ENCODE data around the gene TMEM132D.

The TMEM132D gene

DNA sequence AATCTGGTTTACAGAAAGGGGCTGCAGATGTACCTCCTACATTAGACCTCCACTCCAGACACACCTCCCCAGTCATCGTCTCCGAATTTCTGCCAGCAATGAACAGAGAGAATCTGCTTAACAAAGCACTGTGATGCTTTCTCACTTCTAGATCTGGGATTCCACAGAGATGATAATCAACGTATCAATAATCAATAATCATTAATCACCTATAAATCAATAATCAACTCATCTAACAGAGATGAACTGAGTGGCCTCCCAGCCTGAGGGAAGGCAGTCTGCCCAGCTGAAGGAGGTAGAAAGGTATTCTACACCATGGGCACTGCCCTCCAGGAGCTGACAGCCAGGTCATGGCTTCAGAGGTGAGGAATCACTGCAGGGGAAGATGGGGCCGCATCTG, 183.2 kb downstream of the TMEM132D start:
- DNase-seq, result no peak

DNA sequence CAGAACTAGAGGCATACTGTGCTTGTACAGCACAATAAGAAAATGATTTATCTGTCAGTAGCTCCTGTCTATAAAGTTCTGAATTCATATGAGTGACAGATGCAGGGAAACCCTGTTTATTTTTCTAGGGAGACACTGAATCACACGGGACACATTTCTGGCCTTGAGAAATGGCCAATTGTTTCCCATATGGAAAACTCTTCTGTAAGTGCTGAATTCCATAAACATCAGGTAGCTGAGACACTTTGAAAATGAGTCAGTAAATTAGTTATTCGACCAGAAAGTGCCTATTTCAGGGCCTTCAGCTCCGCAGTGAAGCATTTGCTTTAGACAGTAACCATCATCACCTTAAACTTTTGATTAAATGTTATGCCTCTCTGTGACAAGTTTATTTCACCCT, 184.4 kb downstream of the TMEM132D start:
- no peak for DNase-seq

DNA sequence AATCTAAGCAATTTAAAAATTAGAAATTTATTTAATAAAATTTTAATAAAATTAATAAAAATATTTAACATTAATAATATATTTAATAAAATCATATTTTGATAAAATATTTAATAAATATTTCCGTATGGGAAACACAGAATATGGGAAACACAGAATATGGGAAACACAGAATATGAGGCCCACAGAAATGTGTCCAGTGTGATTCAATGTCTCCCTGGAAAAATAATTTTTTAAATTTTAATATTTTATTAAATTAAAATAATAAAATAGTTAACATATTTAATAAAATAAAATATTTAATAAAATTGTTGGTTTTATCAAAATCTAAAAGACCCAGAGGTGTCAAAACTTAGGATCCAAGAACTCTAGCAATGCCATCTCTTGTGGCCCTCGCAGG, 186.4 kb downstream of the TMEM132D start:
- DNase-seq, result no peak

DNA sequence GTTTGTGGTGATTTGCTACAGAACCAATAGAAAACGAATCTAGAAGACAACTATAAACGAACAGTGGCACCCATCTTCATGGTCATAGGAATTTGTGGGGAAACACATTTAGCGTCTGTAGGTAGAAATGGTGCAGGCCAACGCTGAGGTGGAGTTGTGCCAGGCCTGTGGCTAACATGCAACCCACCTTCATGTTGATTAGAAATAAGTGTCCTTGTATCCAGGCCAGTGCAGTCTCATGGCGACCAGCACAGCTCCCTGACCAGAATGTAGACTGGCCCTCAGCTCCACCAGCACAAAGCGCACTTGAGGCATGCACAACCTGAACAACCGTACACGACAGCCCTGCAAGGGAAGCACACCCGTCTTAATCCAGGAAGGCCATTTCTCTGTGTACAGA, 187.0 kb downstream of the TMEM132D start:
- no peak for DNase-seq

DNA sequence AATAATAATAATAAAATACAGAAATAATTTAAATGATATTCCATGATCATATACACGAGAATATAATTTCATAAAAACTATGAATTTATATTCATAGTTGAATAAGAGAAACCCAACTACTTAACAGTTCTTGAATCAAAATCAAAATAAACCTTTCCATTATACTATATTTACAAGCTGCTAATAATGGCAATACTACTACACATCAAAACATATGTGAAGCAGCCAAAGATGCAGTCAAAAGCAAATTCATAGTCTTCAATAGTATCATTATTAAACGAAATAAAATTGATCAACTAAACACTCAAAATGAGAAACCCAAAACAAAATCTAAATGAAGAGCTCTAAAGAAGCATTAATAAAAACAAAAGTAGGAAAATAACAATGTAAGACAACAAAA, 197.1 kb downstream of the TMEM132D start:
- no peak for DNase-seq

DNA sequence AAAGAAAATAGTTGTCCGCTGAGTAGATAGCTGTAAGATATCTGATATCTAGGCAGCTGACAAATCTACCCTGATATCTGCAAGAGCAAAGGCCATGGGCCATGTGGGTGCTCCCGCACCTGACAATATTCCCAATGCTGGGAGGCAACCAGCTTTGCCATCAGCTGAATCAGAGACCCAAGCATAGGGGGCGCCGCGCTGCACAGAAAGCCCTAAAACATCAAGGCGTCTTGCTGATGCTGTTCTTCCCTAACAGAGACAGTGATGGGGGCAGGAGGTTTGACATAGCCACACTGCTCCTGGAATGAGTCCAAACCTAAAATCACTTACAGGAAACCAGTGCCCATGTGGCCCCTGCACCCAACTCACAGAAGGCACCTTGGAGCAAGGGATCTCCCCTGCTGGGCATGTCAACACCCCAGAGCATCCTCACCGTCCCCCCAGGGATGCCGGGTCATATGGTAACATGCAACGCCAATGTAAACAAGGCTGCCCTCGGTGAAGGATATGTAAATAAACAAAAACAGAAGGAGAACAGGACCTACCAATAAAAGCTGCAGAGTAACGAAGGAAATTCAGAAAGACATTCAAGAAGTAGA, 199.5 kb downstream of the TMEM132D start:
- no peak for DNase-seq

DNA sequence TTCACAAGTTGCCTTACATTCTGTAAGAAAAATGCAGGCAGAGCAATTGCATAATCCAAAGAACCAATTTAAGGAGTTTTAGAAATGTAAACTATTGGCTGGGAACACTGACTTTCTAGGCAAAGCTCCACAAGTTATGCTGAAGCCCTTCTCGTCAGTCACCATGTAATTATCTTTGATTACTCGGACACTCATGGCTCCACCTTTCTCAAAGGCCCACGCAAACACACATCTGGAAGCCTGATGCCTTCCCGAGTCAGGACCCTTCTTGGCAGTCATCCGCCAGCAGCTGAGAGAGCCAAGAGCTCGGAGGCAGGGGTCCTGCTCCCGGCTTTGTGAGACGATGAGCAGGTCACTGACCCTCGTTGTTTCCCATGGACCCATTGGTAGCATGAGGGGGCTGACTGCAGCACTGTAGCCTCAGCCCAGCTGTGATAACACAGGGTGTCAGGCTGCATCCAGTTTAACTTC, 202.2 kb downstream of the TMEM132D start:
- DNase-seq, result peak; percentile 46

DNA sequence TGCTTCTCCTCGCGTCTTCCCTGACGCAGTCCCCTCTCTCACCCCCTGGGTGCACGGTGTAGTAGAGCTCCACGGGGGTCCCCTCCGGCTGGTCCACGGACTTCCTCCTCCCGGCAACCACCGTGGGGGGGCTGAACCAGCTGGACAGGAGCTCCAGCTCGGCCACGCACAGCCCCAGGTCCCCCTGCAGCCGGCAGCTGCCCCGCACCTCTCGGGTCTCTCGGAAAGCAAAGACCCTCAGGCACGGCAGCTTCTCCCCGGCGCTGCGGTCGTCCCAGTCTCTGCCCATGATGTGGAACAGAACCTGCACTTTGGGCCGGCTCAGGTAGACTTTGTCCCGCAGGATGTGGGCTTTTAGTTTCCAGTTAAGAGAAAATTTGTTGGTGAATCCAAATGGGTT, 203.8 kb downstream of the TMEM132D start:
- DNase-seq, result peak; percentile 47

DNA sequence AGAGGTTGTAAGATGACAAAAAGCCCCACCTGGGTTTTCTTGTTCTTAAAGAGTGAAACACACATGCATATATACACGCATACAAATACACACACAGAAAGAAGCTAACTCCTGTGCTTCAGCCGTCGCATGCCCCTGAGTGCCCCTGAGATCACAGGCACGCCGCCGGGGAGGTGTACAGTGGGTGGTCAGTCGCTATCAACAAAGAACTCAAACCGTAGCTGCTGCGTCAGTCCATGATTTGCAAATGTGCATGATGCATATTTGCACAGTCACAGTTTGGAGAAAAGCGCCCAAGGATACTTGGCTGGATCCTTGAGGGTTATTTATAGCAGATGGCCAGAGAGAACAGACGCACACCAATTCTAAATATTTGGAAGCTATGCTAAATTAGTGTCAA, 206.9 kb downstream of the TMEM132D start:
- peak; percentile 36 for DNase-seq

DNA sequence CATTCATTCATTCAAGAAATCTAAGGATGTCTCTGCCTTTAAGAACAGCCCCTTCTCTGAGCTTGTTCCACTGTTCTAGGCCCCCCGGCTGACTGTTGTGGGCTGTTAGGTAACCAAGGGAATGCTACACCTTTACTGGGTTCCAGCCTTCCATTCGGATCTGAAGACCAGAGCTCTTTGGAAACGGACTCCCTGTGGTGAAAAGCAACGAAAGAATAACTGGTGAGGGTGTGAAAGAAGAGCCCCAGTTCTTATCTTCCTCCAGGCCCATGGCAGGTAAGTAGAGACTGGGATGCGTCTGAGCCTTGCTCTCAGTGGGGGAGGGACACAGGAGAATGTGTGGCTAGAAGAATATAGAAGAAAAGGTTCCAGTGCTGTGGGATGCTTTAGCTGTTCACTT, 207.4 kb downstream of the TMEM132D start:
- DNase-seq, result peak; percentile 29

DNA sequence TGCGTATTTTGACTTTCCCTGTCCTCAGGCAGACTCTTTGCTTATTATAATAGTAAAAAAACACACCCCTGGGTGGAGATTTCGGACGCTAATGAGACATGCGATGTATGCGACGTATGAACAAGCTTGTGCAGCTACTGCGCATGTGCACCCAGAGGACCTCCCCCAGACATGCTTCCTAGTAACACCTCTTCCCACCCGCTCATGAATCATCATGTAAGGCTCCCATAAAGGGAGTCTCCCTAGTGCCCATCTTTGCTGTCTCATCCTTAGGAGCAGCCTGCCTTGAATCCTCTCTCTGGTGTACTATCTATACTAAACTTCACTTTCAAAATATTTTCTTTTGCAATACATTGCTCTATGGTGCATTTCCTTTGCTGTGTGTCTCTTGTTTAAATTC, 210.1 kb downstream of the TMEM132D start:
- DNase-seq, result no peak

DNA sequence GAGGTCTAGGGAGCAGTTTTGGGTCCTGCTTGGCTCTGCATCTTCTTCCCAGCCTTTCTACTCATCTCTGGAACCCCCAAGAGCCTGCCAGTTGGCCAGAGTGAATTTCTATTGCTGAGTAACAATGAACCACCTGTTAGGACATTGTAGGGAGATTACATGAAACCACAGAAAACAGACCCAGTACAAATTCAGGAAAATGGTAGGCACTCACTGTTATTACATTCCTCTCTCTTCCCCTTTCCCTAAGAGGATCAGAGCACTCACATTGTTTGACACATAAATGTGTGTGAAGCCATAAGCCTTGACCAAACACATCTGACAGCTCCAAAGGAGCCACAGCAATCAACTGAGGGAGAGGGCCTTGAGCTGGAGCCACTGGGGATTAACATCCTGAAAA, 216.1 kb downstream of the TMEM132D start:
- DNase-seq, result no peak

DNA sequence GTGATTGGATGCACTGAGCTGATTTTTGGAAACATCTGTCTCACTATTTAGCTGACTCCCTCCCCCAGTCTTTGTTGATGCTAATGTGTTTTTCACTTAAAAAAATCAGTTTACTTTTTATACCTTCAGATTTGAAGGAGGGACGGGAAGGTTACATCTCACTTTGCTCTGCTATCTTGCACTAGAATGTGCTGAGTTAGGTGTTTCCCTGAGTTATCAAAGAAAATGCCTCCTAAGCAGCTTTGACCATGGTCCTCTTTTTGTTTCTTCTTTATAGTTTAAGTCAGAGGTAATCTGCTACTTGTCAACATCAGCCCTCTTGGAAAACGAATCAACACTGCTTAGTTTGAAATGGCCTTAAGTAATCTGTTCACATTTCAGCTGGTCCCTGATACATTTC, 222.0 kb downstream of the TMEM132D start:
- DNase-seq, result no peak

DNA sequence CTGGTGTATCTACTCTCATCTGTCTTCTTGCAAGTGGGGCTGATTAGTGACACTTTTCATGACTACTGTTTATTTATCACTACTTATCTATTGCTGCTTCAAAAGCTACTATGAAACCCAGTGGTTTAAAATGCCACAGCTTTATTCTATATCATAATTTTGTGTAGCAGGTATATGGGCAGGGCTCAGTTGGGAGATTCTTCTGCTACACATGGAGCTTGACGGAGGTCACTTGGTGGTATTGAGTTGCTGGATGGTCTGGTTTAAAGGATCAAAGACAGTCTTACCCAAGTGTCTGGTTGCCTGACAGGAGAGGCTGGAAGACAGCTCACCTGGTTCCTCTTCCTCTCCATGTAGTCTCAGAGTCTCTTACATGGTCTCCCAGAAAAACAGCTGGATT, 222.7 kb downstream of the TMEM132D start:
- DNase-seq, result no peak

DNA sequence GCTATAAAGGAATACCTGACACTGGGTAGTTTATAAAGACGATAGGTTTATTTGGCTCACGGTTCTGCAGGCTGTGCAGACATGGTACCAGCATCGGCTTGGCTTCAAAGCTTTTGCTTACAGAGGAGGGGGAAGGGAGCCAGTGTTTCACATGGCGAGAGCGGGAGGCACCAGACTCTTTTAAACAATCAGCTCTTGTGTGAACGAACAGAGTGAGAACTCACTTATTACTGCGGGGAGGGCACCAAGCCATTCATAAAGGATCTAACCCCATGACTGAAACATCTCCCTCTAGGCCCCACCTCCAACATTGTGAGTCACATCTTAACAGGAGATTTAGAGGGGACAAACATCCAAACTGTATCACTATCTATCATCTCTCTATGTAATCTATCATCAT, 227.4 kb downstream of the TMEM132D start:
- no peak for DNase-seq

DNA sequence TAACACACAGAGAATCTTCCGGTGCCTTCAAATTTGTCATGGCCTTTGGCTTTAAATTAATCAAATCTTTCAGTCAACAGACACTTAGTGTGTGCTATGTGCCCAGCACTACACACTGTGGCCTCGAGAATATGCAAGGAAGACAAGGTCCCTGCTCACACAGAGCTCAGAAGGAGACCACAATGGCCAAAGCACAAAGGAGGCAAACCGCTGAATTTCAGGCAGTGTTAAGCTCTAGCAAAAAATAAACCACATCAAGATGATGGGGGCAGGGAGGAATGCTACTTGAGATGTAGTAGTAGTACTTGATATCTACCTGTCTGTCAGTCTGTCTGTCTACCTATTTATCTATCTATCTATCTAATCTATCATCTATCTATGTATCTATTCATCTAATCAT, 227.9 kb downstream of the TMEM132D start:
- no peak for DNase-seq

DNA sequence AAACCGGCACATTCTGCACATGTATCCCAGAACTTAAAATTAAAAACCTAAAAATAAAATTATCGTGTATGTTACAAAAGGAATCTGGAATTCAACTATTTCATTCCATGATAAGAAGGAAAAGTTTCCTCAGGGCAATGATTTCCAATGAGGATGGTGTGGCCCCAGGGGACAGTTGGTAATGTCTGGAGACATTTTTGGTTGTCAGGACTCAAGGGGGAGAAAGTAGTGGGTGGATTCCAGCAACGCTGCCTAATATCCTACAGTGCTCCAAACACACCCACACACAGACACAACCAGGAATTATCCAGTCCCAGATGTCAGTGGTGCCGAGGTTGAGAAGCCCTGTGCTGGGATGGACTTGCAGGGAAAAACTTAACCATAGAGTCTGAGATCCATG, 228.3 kb downstream of the TMEM132D start:
- no peak for DNase-seq

DNA sequence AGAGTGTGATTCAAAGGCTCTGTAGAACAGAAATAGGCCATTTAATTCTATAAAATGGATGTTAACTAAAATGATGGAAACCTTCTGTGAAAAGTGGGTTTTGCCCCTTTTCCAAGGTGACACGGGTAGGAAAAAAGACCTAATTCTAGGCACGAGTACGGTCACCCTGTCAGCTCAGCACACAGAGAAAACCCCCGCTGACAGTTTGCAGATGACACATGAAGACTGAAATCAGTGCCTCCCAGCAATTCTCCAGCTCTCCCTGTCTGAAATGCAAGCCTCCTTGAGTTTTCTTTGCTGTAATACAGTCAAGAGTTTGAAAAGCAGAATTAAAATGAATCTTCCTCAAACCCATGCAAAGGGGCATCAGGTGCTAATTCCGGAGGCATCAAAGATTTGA, 230.0 kb downstream of the TMEM132D start:
- DNase-seq, result no peak

DNA sequence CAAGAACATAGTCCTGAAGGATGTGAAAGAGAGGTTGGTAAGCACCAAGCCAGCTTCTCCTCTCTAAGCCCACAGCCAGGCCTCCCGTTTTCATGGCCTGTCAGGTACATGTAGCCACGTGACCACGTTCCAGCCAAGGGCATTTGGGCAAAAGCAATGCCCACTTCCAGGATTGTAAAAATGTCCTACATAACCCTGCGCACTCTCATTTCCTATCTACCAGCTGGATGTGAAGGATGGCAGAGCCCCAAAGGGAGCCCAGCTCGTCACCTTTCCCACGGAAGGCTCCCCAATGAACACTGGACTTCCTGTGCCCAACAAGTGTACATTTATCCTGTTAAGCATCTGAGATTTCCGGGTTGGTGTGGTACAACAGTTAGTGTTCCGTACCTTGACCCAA, 231.7 kb downstream of the TMEM132D start:
- DNase-seq, result no peak

DNA sequence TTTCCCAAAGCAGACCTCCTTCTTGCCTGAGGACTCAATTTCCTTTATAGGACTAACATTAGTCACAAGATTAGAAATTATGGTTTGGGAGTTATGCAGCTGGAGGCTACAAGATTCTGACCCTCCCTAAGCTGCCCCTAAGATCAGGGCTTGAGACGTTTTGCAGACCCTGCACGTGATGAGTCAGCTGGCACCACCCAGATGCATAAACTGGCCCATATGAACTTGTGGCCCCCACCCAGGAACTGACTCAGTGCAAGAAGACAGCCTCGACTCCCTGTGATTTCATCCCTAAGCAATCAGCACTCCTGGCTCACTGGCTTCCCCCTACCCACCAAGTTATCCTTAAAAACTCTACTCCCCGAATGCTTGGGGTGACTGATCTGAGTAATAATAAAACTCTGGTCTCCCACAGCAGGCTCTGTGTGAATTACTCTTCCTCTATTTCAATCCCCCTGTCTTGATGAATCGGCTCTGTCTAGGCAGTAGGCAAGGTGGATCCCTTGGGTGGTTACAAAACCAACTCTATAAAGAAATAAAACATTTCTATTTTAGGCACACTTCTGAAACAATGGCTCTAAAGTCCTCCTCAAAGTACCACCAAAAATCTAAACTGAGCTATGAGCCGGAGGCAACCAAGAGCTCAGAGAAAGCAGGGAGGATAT, 233.4 kb downstream of the TMEM132D start:
- peak; percentile 66 for DNase-seq

DNA sequence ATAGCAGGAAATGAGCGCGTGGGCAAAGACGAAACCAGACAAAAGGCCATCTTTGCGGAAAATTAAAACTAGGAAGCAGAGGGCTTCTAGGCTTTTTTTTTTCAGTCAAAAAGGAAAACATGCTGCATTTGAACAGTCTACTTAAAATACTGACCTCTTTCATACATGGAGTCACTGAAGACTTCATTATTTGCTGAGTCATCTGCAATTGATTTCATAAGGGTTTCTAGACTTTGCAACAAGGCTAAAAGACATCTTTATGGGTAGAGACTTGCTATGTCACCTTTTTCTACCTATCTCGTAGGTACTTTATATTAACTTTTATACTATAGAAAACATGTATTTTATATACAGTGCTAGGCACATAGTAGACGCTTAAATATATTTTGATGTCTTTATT, 238.4 kb downstream of the TMEM132D start:
- DNase-seq, result no peak

DNA sequence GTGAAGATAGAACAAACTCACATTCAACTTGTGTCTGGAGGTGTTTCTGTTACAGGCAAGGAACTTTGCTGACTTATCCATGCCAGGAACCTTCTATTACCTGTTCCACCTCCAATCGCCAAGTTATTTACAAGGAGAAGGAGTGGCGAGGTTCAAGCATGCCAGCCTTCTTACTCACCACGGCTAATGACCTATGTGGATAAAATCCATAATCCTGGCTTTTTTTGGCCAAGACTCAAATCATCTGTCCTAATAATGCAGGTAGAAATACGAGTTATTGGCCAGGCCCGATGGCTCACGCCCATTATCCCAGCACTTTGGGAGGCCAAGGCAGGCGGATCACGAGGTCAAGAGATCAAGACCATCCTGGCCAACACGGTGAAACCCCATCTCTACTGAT, 241.6 kb downstream of the TMEM132D start:
- DNase-seq, result no peak

DNA sequence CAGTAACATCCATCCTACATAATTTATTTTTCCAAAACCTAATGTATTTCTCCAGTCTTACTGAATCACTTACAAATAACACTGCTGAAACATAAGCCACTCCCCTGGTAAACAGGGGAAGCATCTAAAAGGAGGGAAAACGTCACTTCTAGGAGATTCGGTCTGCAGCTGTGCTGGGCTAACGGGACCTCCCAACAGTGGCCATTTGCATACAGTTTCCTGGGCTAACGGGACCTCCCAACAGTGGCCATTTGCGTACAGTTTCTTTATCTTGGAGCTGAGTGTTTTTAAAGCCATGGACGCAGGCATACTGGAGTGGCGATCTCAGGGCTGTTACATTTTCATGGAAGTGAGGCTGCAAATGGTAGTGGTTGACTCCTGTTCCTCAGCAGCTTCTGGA, 242.9 kb downstream of the TMEM132D start:
- DNase-seq, result no peak

DNA sequence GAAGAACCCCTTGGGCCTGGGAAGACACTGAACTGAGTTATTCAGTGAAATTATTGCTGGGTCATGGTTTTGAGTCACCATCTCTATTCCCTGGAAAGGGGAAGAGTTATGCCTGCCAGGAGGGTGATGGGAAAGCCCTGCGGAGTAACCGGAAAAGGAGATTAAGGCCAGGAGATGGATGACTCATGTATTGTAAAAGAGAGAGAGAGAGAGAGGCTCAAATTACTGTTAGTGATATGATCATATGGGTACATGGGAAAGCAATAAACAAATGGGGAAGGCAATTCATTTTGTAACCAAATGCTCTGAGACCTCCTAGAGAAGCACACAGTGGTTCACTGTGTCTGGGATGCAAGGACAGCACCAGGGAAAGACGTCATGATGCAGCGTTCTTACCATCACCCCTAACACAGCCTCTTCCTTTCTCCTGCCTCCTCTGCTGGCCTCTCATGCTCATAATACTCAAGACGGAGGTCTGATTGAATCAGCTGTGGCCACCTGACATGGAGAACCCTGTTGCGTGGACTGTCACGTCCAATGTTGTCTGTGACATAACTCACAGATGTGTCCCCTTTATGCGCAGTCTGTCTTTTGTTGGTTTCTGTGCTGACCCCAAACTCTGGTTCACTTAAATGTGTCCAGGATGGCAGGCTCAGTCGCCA, 243.7 kb downstream of the TMEM132D start:
- no peak for DNase-seq

DNA sequence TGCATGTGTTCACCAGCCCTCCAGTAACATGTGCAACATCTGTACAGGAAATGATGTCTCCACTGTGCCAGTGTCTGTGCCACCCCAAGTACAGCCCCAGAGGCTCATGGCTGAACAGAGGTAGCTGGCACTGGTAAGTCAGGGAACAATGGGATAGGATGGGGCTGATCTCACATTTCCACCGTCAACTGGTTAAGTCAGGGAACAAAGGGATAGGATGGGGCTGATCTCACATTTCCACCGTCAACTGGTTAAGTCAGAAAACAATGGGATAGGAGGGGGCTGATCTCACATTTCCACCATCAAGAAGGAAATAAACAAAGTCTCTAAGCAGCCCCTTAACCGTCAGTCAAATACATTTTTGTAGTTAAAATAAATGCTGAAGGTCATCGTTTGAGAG, 246.6 kb downstream of the TMEM132D start:
- DNase-seq, result no peak

All from islet precursor cell (in vitro differentiated cells).